Astrocyte (in vitro differentiated cells and primary cell): ENCODE measurements around the gene ZNF195.
"Not testable (repeated sequence)": the region's sequence is repeated elsewhere in the genome, so short reads cannot be mapped to it uniquely, and the experiment has no call there.

Experiments
- EZH2 ChIP-seq: IDR thresholded peaks from 2 replicates; pipeline ENCODE4 v1.6.1; 2012; ENCODE audit warnings: mild to moderate bottlenecking, low read length, inconsistent platforms; ENCODE audit not compliant: insufficient read depth
- TF ChIP-seq, protein P1 (sequence below): IDR thresholded peaks from 2 replicates; pipeline ENCODE4 v1.5.1; 2011; ENCODE audit warnings: low read depth, mild to moderate bottlenecking, inconsistent platforms, low read length, moderate library complexity; ENCODE audit not compliant: insufficient read depth

DNA sequence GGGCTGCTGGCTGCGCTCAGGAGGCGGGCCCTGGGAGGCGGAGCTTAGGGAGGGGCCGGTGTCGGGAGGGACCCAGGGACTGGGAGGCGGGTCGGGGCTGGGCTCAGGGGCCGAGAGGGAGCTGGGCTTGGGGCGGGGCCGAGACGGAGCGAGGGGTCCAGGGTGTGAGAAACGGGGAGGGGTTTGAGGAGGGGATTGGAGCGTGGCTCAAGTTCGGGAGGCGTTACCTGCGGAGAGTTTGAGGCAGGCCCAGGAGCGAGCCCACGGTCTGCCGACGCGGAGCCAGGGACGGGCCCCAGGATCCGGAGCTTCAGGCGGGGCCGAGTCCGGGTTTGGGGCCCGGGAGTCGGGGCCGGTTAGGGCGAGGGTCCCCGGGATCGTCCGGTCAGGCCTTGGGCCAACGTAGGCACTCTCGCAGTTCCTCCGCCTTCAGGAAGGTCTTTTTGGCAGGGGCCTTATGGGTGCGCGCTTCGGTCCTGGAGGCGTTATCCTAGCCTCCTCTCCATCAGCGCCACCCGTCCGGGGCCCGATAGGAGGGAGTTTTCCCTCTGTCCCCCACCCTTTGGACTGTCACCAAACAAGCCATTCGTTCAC, 44.3 kb upstream of the ZNF195 start:
- TF ChIP-seq, protein P1, sequence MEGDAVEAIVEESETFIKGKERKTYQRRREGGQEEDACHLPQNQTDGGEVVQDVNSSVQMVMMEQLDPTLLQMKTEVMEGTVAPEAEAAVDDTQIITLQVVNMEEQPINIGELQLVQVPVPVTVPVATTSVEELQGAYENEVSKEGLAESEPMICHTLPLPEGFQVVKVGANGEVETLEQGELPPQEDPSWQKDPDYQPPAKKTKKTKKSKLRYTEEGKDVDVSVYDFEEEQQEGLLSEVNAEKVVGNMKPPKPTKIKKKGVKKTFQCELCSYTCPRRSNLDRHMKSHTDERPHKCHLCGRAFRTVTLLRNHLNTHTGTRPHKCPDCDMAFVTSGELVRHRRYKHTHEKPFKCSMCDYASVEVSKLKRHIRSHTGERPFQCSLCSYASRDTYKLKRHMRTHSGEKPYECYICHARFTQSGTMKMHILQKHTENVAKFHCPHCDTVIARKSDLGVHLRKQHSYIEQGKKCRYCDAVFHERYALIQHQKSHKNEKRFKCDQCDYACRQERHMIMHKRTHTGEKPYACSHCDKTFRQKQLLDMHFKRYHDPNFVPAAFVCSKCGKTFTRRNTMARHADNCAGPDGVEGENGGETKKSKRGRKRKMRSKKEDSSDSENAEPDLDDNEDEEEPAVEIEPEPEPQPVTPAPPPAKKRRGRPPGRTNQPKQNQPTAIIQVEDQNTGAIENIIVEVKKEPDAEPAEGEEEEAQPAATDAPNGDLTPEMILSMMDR, result not testable (repeated sequence)
- TF ChIP-seq EZH2, result not testable (repeated sequence)
